Progenitor cell of endocrine pancreas (in vitro differentiated cells): Measurements from ENCODE around the gene SERPINA5. TPM values are rescaled to one million over a fixed set of nuclear protein-coding genes. Genes with fewer than 3 reads are reported as not detected.
A peak's percentile ranks its signal among the peaks of the same experiment; 100 is the strongest.

Experiments used
- DNase-seq: peaks from one replicate; pipeline ENCODE4 v3.0.0; 2021; ENCODE audit warnings: low spot score; ENCODE audit not compliant: unreplicated experiment
- H3K27ac Mint-ChIP-seq: 2 replicates; pipeline ENCODE4 v1.8.0; 2021; ENCODE audit warnings: mild to moderate bottlenecking, moderate library complexity, mixed read lengths
- H3K27me3 Mint-ChIP-seq: 2 replicates; pipeline ENCODE4 v1.8.0; 2021; ENCODE audit warnings: mixed read lengths
- H3K36me3 Mint-ChIP-seq: 2 replicates; pipeline ENCODE4 v1.8.0; 2022; ENCODE audit warnings: mixed read lengths; ENCODE audit not compliant: insufficient read depth
- H3K4me1 Mint-ChIP-seq: 2 replicates; pipeline ENCODE4 v1.8.0; 2021; ENCODE audit warnings: low read depth, mixed read lengths
- H3K4me3 Mint-ChIP-seq: 2 replicates; pipeline ENCODE4 v1.8.0; 2021; ENCODE audit warnings: low read depth, mild to moderate bottlenecking, moderate library complexity, mixed read lengths
- H3K9me3 Mint-ChIP-seq: 2 replicates; pipeline ENCODE4 v1.8.0; 2021; ENCODE audit warnings: low read depth, mixed read lengths
- CTCF ChIP-seq: fragments of 200-600 bp; sonication (generic); IDR thresholded peaks from one replicate; pipeline ENCODE4 v1.5.0; 2021; ENCODE audit warnings: antibody characterized with exemption, mild to moderate bottlenecking; ENCODE audit not compliant: unreplicated experiment
- total RNA-seq: library from RNA; stranded (reverse); gene quantifications from 2 replicates; pipeline ENCODE4 v1.2.1, GENCODE V29; 2021

SERPINA5 gene
- total RNA-seq, 1 donor from 2014 or later, result 37.7 TPM

- H3K4me1 Mint-ChIP-seq, result peaks cover 17% of the 10 kb centered on the region
- no peaks in the 10 kb centered on the region for H3K9me3 Mint-ChIP-seq
- peaks cover 2% of the 10 kb centered on the region for H3K36me3 Mint-ChIP-seq
- DNase-seq, result no peak
- H3K27me3 Mint-ChIP-seq, result peaks cover 9% of the 10 kb centered on the region
- H3K4me3 Mint-ChIP-seq, result no peak overlapping the region
- no peak for TF ChIP-seq CTCF
- H3K27ac Mint-ChIP-seq, result no peak overlapping the region
Observed at GRCh38 chr14:94582199-94582750, 1.0 kb downstream of the SERPINA5 start.

- Mint-ChIP-seq H3K9me3 (no peaks in the 10 kb centered on the region), H3K27ac (no peak overlapping the region), H3K4me3 (no peak overlapping the region), H3K4me1 (peaks cover 22% of the 10 kb centered on the region), H3K36me3 (peaks cover 2% of the 10 kb centered on the region), H3K27me3 (peaks cover 9% of the 10 kb centered on the region)
- no peak for DNase-seq
- TF ChIP-seq CTCF, result no peak
Observed at GRCh38 chr14:94582851-94583250, 1.6 kb downstream of the SERPINA5 start.

GRCh38 chr14:94583557-94583956 is 2.3 kb downstream of the SERPINA5 start:
- Mint-ChIP-seq H3K9me3 (no peaks in the 10 kb centered on the region), H3K4me3 (no peak overlapping the region), H3K4me1 (peaks cover 28% of the 10 kb centered on the region), H3K36me3 (peaks cover 2% of the 10 kb centered on the region), H3K27me3 (peaks cover 9% of the 10 kb centered on the region), H3K27ac (no peak overlapping the region)
- no peak for TF ChIP-seq CTCF
- no peak for DNase-seq

GRCh38 chr14:94584591-94585280 is 3.5 kb downstream of the SERPINA5 start:
- H3K27me3 Mint-ChIP-seq, result peaks cover 9% of the 10 kb centered on the region
- H3K27ac Mint-ChIP-seq, result peak overlapping the region; percentile 62
- no peak for TF ChIP-seq CTCF
- peaks cover 29% of the 10 kb centered on the region for H3K4me1 Mint-ChIP-seq
- peaks cover 2% of the 10 kb centered on the region for H3K36me3 Mint-ChIP-seq
- H3K4me3 Mint-ChIP-seq, result no peak overlapping the region
- DNase-seq, result no peak
- no peaks in the 10 kb centered on the region for H3K9me3 Mint-ChIP-seq

- Mint-ChIP-seq H3K9me3 (peaks cover 3% of the 10 kb centered on the region), H3K27ac (no peak overlapping the region), H3K4me1 (peaks cover 27% of the 10 kb centered on the region), H3K4me3 (no peak overlapping the region), H3K27me3 (peaks cover 12% of the 10 kb centered on the region), H3K36me3 (peaks cover 12% of the 10 kb centered on the region)
- no peak for TF ChIP-seq CTCF
- no peak for DNase-seq
Observed at GRCh38 chr14:94586635-94587034, 5.4 kb downstream of the SERPINA5 start.
